ENCODE results near the gene PDE10A. TPM values are rescaled to one million over a fixed set of nuclear protein-coding genes. Genes with fewer than 3 reads are reported as not detected.

Gene PDE10A
- total and polyA plus RNA-seq, 4 donors, result 1.0 to 6.2 (median 3.0) TPM

DNA sequence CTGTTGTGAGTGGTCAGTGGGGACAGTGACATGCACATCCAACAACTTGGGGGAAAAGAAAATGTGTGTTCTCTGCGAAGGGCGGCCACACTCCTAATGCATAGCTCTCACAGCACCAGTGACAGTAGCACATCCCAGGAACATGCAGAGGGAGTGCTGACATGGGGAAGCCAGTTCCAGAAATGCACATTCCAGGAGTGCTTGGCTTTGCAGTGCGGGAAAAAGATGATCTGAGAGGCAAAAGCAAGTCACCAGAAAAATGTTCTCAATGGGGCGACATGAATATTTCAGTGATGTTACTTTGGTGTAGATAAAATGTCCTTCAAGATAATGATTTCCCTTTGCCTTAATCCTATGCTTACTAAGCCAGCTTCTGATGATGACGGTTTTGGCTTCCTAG is 42.9 kb upstream of the PDE10A start:
- H3K27ac ChIP-seq (ENCODE audit: low read depth in 1 of 2, low read length in 1 of 2), result no peak overlapping the region
- WGBS, 2 donors, result 78 to 89% methylated on average over 5 of the region's 5 CpGs
- H3K9me3 ChIP-seq (ENCODE audit: control insufficient read depth in 4 of 4, insufficient read depth in 3 of 4, low read length in 3 of 4), result no peaks in the 10 kb centered on the region
- TF ChIP-seq CTCF (IDR thresholded peaks at IDR 0.05; ENCODE audit: control extremely low read depth, extremely low read depth), result no peak
- H3K4me1 ChIP-seq (ENCODE audit: control insufficient read depth in 5 of 5, insufficient read depth in 5 of 5, low read length in 5 of 5), result peaks cover 4 to 34% (median 11%) of the 10 kb centered on the region in 5 donors
- no peak overlapping the region for H3K9ac ChIP-seq (ENCODE audit: insufficient read depth in 1 of 2, low read length in 2 of 2)
- H3K4me3 ChIP-seq, result no peak overlapping the region
- no peaks in the 10 kb centered on the region for H3K36me3 ChIP-seq (ENCODE audit: control insufficient read depth in 4 of 4, insufficient read depth in 4 of 4, low read length in 4 of 4)
- DNase-seq (peak in 2 of 3 donors; percentile 22 to 30), ATAC-seq (ENCODE audit: insufficient read depth, low FRiP score) (no peak)
- H3K27me3 ChIP-seq (ENCODE audit: control insufficient read depth in 3 of 3, insufficient read depth in 3 of 3, low read length in 2 of 3), result no peaks in the 10 kb centered on the region

DNA sequence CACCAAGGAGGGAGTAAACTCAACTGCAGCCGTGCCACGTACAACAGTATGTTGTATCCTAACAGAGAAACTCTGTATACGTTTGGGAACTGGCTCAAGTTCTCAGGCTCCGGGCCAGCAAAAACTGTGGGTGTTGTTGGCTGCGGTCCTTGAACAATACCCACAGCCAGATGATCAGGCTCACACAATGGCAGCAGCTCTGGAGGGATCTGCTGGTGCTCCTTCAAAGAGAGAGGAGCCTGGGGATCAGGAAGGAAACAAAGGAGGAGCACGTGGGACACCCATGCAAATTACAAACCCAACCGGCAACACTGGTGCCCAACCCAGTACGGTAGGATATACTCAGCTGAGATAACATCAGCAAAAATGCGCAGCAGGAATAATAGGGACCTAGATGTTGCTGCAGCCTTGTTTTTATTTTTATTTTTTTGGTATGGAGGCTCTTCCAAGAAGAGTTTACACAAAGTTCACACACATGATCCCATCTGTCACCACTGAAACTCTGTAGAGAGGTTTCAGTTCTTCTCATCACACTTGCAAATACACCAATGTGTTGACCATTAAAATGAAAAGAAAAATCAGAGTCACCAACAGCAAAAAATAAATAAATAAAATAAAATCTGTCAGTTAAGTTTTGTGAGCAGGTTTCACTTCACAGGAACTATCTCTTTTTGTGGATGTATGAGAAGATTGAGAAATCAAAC is 41.2 kb upstream of the PDE10A start:
- H3K4me3 ChIP-seq, result no peak overlapping the region
- no peaks in the 10 kb centered on the region for H3K36me3 ChIP-seq (ENCODE audit: control insufficient read depth in 4 of 4, insufficient read depth in 4 of 4, low read length in 4 of 4)
- peak; percentile 66 to 78 (median 70) for DNase-seq
- no peaks in the 10 kb centered on the region for H3K27me3 ChIP-seq (ENCODE audit: control insufficient read depth in 3 of 3, insufficient read depth in 3 of 3, low read length in 2 of 3)
- H3K9me3 ChIP-seq (ENCODE audit: control insufficient read depth in 4 of 4, insufficient read depth in 3 of 4, low read length in 3 of 4), result no peaks in the 10 kb centered on the region
- H3K4me1 ChIP-seq (ENCODE audit: control insufficient read depth in 5 of 5, insufficient read depth in 5 of 5, low read length in 5 of 5), result peaks cover 4 to 42% (median 17%) of the 10 kb centered on the region in 5 donors
- no peak overlapping the region for H3K9ac ChIP-seq (ENCODE audit: insufficient read depth in 1 of 2, low read length in 2 of 2)
- no peak overlapping the region for H3K27ac ChIP-seq (ENCODE audit: low read depth in 1 of 2, low read length in 1 of 2)
- ATAC-seq (ENCODE audit: insufficient read depth, low FRiP score), result no peak
- 48 to 59% methylated on average over 9 of the region's 9 CpGs for WGBS, 2 donors
- TF ChIP-seq CTCF (IDR thresholded peaks at IDR 0.05; ENCODE audit: control extremely low read depth, extremely low read depth), result no peak

DNA sequence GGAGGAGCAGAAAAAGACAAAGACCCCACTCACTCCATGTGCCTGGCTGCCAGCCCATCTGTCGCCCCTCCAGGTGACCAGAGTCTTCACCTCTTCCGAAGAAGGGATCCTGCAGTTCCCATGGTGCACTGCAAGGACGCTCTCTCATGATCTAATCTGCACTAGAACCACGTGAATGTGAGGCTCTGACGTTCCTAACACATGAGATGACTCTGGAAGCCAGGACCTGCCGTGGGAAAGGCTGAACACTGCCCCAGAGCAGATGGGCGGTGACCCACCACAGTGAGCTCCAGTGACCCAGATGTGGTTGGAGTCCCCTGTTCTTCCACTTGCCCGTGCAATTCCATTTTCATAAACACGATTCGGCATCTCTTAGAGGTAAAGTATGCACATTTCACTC is 39.6 kb upstream of the PDE10A start:
- Histone ChIP-seq H3K36me3 (ENCODE audit: control insufficient read depth in 4 of 4, insufficient read depth in 4 of 4, low read length in 4 of 4) (no peaks in the 10 kb centered on the region), H3K4me1 (ENCODE audit: control insufficient read depth in 5 of 5, insufficient read depth in 5 of 5, low read length in 5 of 5) (peaks cover 4 to 42% (median 17%) of the 10 kb centered on the region in 5 donors), H3K27ac (ENCODE audit: low read depth in 1 of 2, low read length in 1 of 2) (no peak overlapping the region), H3K9ac (ENCODE audit: insufficient read depth in 1 of 2, low read length in 2 of 2) (no peak overlapping the region), H3K27me3 (ENCODE audit: control insufficient read depth in 3 of 3, insufficient read depth in 3 of 3, low read length in 2 of 3) (no peaks in the 10 kb centered on the region), H3K4me3 (no peak overlapping the region), H3K9me3 (ENCODE audit: control insufficient read depth in 4 of 4, insufficient read depth in 3 of 4, low read length in 3 of 4) (peaks cover 0 to 2% (median 0%) of the 10 kb centered on the region in 4 donors)
- no peak for DNase-seq
- WGBS, 2 donors, result 83 to 84% methylated on average over 10 of the region's 10 CpGs
- no peak for ATAC-seq (ENCODE audit: insufficient read depth, low FRiP score)
- no peak for TF ChIP-seq CTCF (IDR thresholded peaks at IDR 0.05; ENCODE audit: control extremely low read depth, extremely low read depth)
